Large intestine (tissue), 3 donors: ENCODE results near the gene ABHD2. TPM values are rescaled to one million over a fixed set of nuclear protein-coding genes. Genes with fewer than 3 reads are reported as not detected.

Source experiments
- DNase-seq, 2 donors: peaks; one replicate each; pipeline versions ENCODE4 v3.0.0 to v3.0.0-alpha.2; 2013
- H3K27ac ChIP-seq: one replicate; pipeline ENCODE4 v1.5.1; 2013; ENCODE audit warnings: low read length
- H3K27me3 ChIP-seq: 2 replicates; pipeline ENCODE4 v1.6.1; 2013; ENCODE audit warnings: low read length; ENCODE audit not compliant: control insufficient read depth, insufficient read depth
- H3K36me3 ChIP-seq: 2 replicates; pipeline ENCODE4 v1.6.1; 2013; ENCODE audit warnings: low read length; ENCODE audit not compliant: control insufficient read depth, insufficient read depth
- H3K4me1 ChIP-seq: one replicate; pipeline ENCODE4 v1.6.1; 2013; ENCODE audit warnings: low read length; ENCODE audit not compliant: control insufficient read depth, insufficient read depth
- H3K4me3 ChIP-seq: one replicate; pipeline ENCODE4 v1.5.1; 2013; ENCODE audit warnings: low read length
- H3K9me3 ChIP-seq: one replicate; pipeline ENCODE4 v1.6.1; 2013; ENCODE audit warnings: mild to moderate bottlenecking, low read depth, low read length, moderate library complexity; ENCODE audit not compliant: control insufficient read depth
- WGBS: methylation state at CpG from one replicate; pipeline ENCODE4 v1.1.5; 2013; ENCODE audit warnings: low lambda C conversion rate; ENCODE audit not compliant: insufficient coverage; 5-methylcytosine and 5-hydroxymethylcytosine counted together
- polyA plus RNA-seq: library from polyadenylated mRNA; unstranded; fragments of 120-200 nt; gene quantifications from one replicate; pipeline ENCODE4 v1.2.1, GENCODE V29; 2013

The ABHD2 gene
- polyA plus RNA-seq, 1 donor, result 58.1 TPM

GRCh38 chr15:89178307-89178977 lies 90.2 kb downstream of the ABHD2 start:
- Histone ChIP-seq H3K27me3 (no peaks in the 10 kb centered on the region), H3K4me1 (no peaks in the 10 kb centered on the region), H3K4me3 (no peak overlapping the region), H3K36me3 (peaks cover 52% of the 10 kb centered on the region), H3K9me3 (no peaks in the 10 kb centered on the region), H3K27ac (no peak overlapping the region)
- DNase-seq, result no peak
- WGBS, result no CpG with 5 or more reads among the region's 11 CpGs

GRCh38 chr15:89179966-89180875 lies 92.0 kb downstream of the ABHD2 start:
- no peak for DNase-seq
- Histone ChIP-seq H3K4me1 (peaks cover 3% of the 10 kb centered on the region), H3K27ac (no peak overlapping the region), H3K36me3 (peaks cover 56% of the 10 kb centered on the region), H3K27me3 (no peaks in the 10 kb centered on the region), H3K9me3 (no peaks in the 10 kb centered on the region), H3K4me3 (no peak overlapping the region)
- 100% methylated on average over 1 of the region's 5 CpGs for WGBS

- Histone ChIP-seq H3K36me3 (peaks cover 45% of the 10 kb centered on the region), H3K27ac (no peak overlapping the region), H3K9me3 (no peaks in the 10 kb centered on the region), H3K27me3 (no peaks in the 10 kb centered on the region), H3K4me1 (peaks cover 3% of the 10 kb centered on the region), H3K4me3 (no peak overlapping the region)
- DNase-seq, result peak in 1 of 2 donors; percentile 51
- WGBS, result no CpG with 5 or more reads among the region's 6 CpGs
Measured at GRCh38 chr15:89184357-89184756, 96.1 kb downstream of the ABHD2 start.

- DNase-seq, result peak; percentile 14 to 46
- Histone ChIP-seq H3K4me1 (peaks cover 3% of the 10 kb centered on the region), H3K4me3 (no peak overlapping the region), H3K36me3 (peaks cover 48% of the 10 kb centered on the region), H3K27ac (no peak overlapping the region), H3K27me3 (no peaks in the 10 kb centered on the region), H3K9me3 (no peaks in the 10 kb centered on the region)
- no CpG with 5 or more reads among the region's 12 CpGs for WGBS
Measured at GRCh38 chr15:89184886-89185526, 96.8 kb downstream of the ABHD2 start.

GRCh38 chr15:89186803-89187202 lies 98.5 kb downstream of the ABHD2 start:
- H3K9me3 ChIP-seq, result no peaks in the 10 kb centered on the region
- no peak overlapping the region for H3K4me3 ChIP-seq
- H3K27ac ChIP-seq, result no peak overlapping the region
- no peaks in the 10 kb centered on the region for H3K27me3 ChIP-seq
- H3K36me3 ChIP-seq, result peaks cover 56% of the 10 kb centered on the region
- WGBS, result no CpG with 5 or more reads among the region's 6 CpGs
- peaks cover 3% of the 10 kb centered on the region for H3K4me1 ChIP-seq
- DNase-seq, result no peak

- DNase-seq, result no peak
- H3K9me3 ChIP-seq, result no peaks in the 10 kb centered on the region
- no peak overlapping the region for H3K4me3 ChIP-seq
- peaks cover 3% of the 10 kb centered on the region for H3K4me1 ChIP-seq
- H3K27ac ChIP-seq, result no peak overlapping the region
- WGBS, result 83% methylated on average over 2 of the region's 9 CpGs
- peaks cover 59% of the 10 kb centered on the region for H3K36me3 ChIP-seq
- no peaks in the 10 kb centered on the region for H3K27me3 ChIP-seq
Measured at GRCh38 chr15:89187301-89187985, 99.2 kb downstream of the ABHD2 start.

- Histone ChIP-seq H3K36me3 (peaks cover 65% of the 10 kb centered on the region), H3K4me3 (no peak overlapping the region), H3K27me3 (no peaks in the 10 kb centered on the region), H3K27ac (no peak overlapping the region), H3K4me1 (peaks cover 3% of the 10 kb centered on the region), H3K9me3 (no peaks in the 10 kb centered on the region)
- DNase-seq, result no peak
- no CpG with 5 or more reads among the region's 8 CpGs for WGBS
Measured at GRCh38 chr15:89187986-89188514, 99.8 kb downstream of the ABHD2 start.

- Histone ChIP-seq H3K4me3 (no peak overlapping the region), H3K27ac (no peak overlapping the region), H3K27me3 (no peaks in the 10 kb centered on the region), H3K36me3 (peaks cover 78% of the 10 kb centered on the region), H3K4me1 (no peaks in the 10 kb centered on the region), H3K9me3 (no peaks in the 10 kb centered on the region)
- no peak for DNase-seq
- WGBS, result 0% methylated on average over 1 of the region's 2 CpGs
Measured at GRCh38 chr15:89192136-89192535, 103.9 kb downstream of the ABHD2 start.

GRCh38 chr15:89192766-89193165 lies 104.5 kb downstream of the ABHD2 start:
- no peaks in the 10 kb centered on the region for H3K27me3 ChIP-seq
- H3K9me3 ChIP-seq, result no peaks in the 10 kb centered on the region
- no peak overlapping the region for H3K27ac ChIP-seq
- no peaks in the 10 kb centered on the region for H3K4me1 ChIP-seq
- H3K36me3 ChIP-seq, result peaks cover 74% of the 10 kb centered on the region
- no CpG with 5 or more reads among the region's 3 CpGs for WGBS
- H3K4me3 ChIP-seq, result no peak overlapping the region
- DNase-seq, result no peak

- H3K4me1 ChIP-seq, result no peaks in the 10 kb centered on the region
- no CpG with 5 or more reads among the region's 4 CpGs for WGBS
Measured at GRCh38 chr15:89194608-89195007, 106.4 kb downstream of the ABHD2 start.

More at GRCh38 chr15:89194608-89195007, 106.4 kb downstream of the ABHD2 start:
- H3K36me3 ChIP-seq, result peaks cover 64% of the 10 kb centered on the region
- no peak overlapping the region for H3K4me3 ChIP-seq
- no peak overlapping the region for H3K27ac ChIP-seq
- no peak for DNase-seq
- no peaks in the 10 kb centered on the region for H3K27me3 ChIP-seq
- H3K9me3 ChIP-seq, result no peaks in the 10 kb centered on the region
